Measurements from ENCODE around the gene PGLYRP4.

DNA sequence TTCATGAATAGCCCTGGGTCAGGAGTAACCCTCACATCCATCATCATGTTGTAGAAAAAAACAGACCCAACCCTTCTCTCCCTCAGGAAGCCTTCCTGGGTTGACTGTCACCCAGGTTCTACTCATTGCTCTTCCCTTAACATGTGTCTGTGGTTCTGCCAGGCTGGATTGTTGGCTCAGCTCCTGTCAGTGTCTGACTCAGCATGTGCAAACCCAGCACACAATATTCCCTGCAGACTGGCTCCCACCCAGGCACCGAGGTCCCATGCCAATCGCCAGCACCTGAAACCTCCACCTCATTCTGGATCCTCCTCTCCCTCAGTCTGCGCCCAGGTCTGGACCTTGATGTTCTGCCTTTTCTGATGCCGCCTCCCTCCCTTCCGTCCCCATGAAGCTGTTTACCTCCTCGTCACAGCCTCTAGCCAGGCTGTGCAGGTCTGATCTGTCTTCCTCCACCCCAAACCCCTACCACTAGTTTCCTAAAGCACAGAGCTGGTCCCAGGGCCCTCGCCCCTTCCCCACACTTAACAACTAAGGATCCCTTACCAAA lies 46.6 kb upstream of the PGLYRP4 start:
- TF ChIP-seq POLR2A (IDR thresholded peaks at IDR 0.05) = no peak
- TF ChIP-seq, protein P1, sequence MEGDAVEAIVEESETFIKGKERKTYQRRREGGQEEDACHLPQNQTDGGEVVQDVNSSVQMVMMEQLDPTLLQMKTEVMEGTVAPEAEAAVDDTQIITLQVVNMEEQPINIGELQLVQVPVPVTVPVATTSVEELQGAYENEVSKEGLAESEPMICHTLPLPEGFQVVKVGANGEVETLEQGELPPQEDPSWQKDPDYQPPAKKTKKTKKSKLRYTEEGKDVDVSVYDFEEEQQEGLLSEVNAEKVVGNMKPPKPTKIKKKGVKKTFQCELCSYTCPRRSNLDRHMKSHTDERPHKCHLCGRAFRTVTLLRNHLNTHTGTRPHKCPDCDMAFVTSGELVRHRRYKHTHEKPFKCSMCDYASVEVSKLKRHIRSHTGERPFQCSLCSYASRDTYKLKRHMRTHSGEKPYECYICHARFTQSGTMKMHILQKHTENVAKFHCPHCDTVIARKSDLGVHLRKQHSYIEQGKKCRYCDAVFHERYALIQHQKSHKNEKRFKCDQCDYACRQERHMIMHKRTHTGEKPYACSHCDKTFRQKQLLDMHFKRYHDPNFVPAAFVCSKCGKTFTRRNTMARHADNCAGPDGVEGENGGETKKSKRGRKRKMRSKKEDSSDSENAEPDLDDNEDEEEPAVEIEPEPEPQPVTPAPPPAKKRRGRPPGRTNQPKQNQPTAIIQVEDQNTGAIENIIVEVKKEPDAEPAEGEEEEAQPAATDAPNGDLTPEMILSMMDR (IDR thresholded peaks at IDR 0.05) = no peak

Measured in thyroid gland (tissue), 4 donors.